CD4-positive, alpha-beta T cell treated with Interleukin-15 for 1 hour (primary cell): Measurements from ENCODE around the gene FRY.

Experiments
- DNase-seq: peaks from one replicate; pipeline ENCODE4 v3.0.0-alpha.2; 2020

FRY gene

GRCh38 chr13:32136061-32136460 lies 104.5 kb downstream of the FRY start:
- DNase-seq, result no peak

- DNase-seq, result no peak
Measured at GRCh38 chr13:32136716-32137115, 105.1 kb downstream of the FRY start.

GRCh38 chr13:32139251-32139650 lies 107.7 kb downstream of the FRY start:
- DNase-seq, result no peak

- DNase-seq, result no peak
Measured at GRCh38 chr13:32140109-32140508, 108.5 kb downstream of the FRY start.

GRCh38 chr13:32141462-32141861 lies 109.9 kb downstream of the FRY start:
- DNase-seq, result no peak

GRCh38 chr13:32142115-32142514 lies 110.5 kb downstream of the FRY start:
- no peak for DNase-seq

- DNase-seq, result no peak
Measured at GRCh38 chr13:32142956-32143375, 111.4 kb downstream of the FRY start.

GRCh38 chr13:32147193-32147592 lies 115.6 kb downstream of the FRY start:
- no peak for DNase-seq

- no peak for DNase-seq
Measured at GRCh38 chr13:32147976-32148375, 116.4 kb downstream of the FRY start.

GRCh38 chr13:32150239-32150638 lies 118.7 kb downstream of the FRY start:
- DNase-seq, result no peak

- no peak for DNase-seq
Measured at GRCh38 chr13:32150794-32151193, 119.2 kb downstream of the FRY start.

- no peak for DNase-seq
Measured at GRCh38 chr13:32151240-32151639, 119.7 kb downstream of the FRY start.

GRCh38 chr13:32153056-32153455 lies 121.5 kb downstream of the FRY start:
- no peak for DNase-seq

- no peak for DNase-seq
Measured at GRCh38 chr13:32159137-32159869, 127.7 kb downstream of the FRY start.

GRCh38 chr13:32162395-32163005 lies 130.9 kb downstream of the FRY start:
- DNase-seq, result no peak

GRCh38 chr13:32164622-32165268 lies 133.2 kb downstream of the FRY start:
- DNase-seq, result no peak

GRCh38 chr13:32165796-32166195 lies 134.2 kb downstream of the FRY start:
- DNase-seq, result no peak

GRCh38 chr13:32168131-32168530 lies 136.6 kb downstream of the FRY start:
- DNase-seq, result no peak

- DNase-seq, result no peak
Measured at GRCh38 chr13:32170841-32171240, 139.3 kb downstream of the FRY start.

- DNase-seq, result no peak
Measured at GRCh38 chr13:32173881-32174280, 142.3 kb downstream of the FRY start.

- DNase-seq, result no peak
Measured at GRCh38 chr13:32174366-32174765, 142.8 kb downstream of the FRY start.

- no peak for DNase-seq
Measured at GRCh38 chr13:32175307-32175706, 143.7 kb downstream of the FRY start.

GRCh38 chr13:32175943-32176342 lies 144.4 kb downstream of the FRY start:
- DNase-seq, result no peak

- no peak for DNase-seq
Measured at GRCh38 chr13:32176696-32177095, 145.1 kb downstream of the FRY start.
